Amygdala (tissue), 56 donors: ENCODE measurements around the gene TNFSF13.
A peak's percentile ranks its signal among the peaks of the same experiment; 100 is the strongest.

Source experiments
- DNase-seq, 56 donors: peaks; one replicate each; lab custom pipeline; 2025; lab: John Stamatoyannopoulos, UW

The TNFSF13 gene

DNA sequence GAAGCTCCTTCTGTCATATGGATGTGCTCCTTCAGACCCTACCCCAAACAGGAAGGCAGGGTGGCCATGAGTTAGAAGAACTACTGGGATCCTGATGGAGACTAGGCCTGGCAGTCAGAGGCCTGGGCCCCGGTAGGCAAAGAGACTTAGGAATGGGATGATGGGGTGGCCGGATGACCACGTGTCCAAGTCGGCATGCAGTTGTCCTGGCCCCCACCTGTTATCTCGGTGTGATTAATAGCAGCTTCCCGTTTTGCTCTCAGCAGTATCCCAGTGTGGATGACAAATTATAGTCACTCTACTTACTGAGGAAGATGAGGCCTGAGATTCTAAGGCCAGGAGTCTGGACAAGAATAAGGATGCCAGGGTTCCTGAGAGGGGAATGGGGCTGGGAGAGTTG lies 8.2 kb upstream of the TNFSF13 start:
- no peak for DNase-seq

DNA sequence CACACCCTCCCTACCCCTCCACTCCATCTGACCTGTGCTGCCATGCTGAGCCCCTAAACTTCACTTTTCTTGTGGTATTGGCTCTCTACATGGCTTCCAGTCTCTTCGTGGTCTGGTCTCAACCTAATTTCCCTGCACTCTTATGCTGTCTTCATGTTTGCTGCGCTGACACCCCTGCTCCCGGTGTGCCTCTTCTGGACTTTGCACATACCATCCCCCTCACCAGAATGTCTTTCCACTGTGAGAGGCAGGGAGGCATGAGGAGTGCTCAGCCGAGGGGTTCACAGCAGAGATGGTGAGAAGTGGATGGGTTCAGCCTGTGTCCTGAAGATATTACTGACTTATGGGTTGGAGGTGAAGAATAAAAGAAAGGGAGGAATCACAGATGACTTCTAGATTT lies 7.2 kb upstream of the TNFSF13 start:
- DNase-seq, result no peak

DNA sequence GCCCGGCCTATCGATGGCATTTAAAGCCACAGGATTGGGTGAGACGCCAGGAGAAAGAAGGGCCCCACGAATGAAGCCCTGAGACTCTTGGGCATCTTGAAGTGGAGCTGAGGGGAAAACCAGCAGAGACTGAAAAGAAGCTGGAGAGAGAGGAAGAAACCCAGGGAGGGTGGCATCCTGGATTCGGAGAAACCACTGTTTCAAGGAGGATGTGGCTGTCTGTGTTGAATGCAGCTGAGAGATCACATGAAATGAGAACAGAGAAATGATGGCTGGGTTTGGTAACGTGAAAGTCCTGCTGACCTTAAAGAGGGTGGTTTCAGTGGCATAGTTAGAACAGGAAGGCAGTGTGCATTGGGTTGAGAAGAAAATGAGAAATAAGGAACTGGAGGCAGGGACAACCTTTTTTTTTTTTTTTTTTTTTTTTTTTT lies 5.9 kb upstream of the TNFSF13 start:
- peak in 1 of 56 donors; percentile 33 for DNase-seq

DNA sequence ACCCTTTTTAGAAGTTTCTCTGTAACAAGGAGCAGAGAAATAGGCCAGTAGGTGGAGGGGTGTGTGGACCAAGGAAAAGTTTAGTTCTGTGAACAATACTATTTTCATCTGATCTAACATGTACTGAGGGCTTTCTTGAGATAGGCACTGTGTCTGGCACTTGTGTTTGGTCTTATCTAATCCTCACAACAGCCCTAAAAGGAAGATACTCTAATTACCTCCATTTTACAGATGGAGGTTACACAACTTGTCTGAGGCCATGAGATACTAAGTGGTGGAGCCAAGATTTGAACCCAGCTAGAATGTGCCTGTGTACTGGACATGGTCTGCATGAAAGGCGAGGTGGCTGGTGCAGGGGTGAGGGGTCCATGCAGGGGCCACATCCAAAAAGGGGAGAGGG lies 5.2 kb upstream of the TNFSF13 start:
- no peak for DNase-seq

DNA sequence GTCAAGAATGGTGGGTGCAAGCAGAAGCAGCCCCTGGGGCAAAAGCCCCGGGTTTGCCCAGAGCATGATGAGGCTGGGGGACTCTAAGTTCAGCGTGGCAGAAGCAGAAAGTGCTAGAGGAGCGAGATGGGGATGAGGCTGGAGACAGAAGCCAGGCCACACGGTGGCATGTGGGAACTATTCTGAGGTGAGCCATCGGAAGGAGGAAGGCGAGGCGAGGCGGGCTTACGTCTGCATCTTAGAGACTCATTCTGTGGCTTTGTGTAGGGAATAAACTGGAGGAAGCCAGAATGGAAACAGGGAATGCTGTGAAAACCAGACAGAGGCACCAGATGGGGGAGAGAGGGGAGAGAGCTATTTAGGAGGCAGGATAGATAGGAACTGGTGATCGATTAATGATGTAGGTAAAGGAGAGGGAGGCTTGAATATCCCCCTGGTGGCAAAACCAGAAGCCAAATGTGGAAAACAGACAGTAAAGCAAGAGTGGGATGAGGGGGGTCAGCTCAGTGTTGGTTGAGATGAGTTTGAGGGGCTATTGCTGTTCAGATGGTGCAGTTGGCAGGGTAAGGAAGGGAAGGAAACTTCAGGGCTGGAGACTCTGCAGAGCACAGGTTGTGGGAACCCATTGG lies 3.1 kb upstream of the TNFSF13 start:
- DNase-seq, result no peak

DNA sequence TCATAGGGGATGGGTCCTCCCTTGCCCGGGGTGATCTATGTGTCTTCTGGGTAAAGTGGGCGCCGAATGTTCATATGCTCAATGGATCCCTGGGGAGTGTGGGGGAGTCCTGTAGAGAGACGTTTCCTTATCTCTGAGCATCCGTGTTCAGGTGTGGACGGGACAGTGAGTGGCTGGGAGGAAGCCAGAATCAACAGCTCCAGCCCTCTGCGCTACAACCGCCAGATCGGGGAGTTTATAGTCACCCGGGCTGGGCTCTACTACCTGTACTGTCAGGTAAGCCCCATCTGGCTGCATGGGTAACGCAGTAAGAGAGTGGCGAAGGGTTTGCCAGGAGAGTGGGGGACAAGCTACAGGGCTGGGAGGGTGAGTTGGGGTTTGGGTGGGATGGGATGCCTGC lies 1.9 kb upstream of the TNFSF13 start:
- DNase-seq, result no peak

DNA sequence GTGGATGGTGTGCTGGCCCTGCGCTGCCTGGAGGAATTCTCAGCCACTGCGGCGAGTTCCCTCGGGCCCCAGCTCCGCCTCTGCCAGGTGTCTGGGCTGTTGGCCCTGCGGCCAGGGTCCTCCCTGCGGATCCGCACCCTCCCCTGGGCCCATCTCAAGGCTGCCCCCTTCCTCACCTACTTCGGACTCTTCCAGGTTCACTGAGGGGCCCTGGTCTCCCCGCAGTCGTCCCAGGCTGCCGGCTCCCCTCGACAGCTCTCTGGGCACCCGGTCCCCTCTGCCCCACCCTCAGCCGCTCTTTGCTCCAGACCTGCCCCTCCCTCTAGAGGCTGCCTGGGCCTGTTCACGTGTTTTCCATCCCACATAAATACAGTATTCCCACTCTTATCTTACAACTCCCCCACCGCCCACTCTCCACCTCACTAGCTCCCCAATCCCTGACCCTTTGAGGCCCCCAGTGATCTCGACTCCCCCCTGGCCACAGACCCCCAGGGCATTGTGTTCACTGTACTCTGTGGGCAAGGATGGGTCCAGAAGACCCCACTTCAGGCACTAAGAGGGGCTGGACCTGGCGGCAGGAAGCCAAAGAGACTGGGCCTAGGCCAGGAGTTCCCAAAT lies 1.3 kb upstream of the TNFSF13 start:
- DNase-seq, result no peak

DNA sequence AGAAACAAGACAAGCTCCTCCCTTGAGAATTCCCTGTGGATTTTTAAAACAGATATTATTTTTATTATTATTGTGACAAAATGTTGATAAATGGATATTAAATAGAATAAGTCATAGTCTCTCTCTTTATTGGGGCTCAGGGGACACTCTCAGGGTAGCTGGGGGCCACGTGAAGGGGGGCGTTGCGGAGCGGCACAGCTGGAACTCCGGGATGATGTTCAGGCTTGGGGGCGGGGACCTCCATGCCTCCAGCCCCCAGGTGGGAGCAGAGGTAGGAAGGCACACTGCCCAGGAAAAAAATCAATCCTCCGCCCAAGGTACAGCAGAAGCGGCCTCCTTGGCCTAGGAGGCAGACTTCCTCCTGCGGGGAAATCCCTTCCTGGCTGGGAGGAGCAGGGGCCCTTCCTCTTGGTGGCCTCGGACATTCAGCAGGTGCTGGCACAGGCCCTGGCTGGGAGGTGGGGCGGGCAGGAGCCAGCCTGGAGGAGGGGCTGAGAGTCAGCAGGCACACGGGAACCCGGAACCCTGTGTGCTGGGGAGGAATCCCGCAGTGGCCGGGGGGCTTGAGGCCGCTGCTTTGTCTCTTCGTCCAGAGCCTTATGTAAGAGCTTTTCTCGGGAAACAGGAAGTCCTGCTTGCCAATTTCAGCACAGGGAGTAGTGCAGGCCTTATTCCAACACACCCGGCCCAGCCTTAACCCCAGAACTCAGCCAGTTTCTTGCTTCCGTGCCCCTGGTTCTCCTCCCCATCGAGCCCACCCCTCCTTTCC lies 591 bp upstream of the TNFSF13 start:
- peak in 45 of 56 donors; percentile 35 to 86 (median 68) for DNase-seq

DNA sequence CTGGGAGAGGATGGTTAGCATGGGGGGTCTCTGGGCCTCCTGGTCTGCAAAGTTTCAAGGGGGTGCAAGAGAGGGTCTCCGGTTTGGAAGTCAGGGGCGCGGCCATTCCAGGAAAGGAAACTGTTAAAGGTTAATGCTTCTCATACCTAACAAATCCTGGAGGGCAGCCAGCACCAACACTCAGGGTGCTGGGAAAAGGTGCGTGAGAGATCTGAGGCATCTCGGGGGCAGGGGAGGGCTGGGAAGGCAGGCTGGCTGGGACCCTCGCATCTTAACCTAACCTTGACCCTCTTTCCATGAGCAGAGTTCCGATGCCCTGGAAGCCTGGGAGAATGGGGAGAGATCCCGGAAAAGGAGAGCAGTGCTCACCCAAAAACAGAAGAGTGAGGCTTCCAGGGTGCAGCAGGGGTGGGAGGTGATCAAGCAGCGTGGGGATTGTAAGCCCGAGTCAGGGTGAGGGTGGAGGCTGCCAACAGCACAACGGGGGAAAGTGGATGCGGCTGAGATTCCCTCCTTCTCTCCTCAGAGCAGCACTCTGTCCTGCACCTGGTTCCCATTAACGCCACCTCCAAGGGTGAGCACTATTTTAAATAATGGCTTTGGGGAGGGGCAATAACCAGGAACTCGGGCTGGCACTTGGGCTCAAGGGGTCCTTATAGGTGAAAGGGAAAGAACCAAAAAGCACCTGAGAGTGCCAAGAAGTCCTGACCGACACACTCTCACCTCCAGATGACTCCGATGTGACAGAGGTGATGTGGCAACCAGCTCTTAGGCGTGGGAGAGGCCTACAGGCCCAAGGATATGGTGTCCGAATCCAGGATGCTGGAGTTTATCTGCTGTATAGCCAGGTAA lies 996 bp downstream of the TNFSF13 start:
- DNase-seq, result no peak

DNA sequence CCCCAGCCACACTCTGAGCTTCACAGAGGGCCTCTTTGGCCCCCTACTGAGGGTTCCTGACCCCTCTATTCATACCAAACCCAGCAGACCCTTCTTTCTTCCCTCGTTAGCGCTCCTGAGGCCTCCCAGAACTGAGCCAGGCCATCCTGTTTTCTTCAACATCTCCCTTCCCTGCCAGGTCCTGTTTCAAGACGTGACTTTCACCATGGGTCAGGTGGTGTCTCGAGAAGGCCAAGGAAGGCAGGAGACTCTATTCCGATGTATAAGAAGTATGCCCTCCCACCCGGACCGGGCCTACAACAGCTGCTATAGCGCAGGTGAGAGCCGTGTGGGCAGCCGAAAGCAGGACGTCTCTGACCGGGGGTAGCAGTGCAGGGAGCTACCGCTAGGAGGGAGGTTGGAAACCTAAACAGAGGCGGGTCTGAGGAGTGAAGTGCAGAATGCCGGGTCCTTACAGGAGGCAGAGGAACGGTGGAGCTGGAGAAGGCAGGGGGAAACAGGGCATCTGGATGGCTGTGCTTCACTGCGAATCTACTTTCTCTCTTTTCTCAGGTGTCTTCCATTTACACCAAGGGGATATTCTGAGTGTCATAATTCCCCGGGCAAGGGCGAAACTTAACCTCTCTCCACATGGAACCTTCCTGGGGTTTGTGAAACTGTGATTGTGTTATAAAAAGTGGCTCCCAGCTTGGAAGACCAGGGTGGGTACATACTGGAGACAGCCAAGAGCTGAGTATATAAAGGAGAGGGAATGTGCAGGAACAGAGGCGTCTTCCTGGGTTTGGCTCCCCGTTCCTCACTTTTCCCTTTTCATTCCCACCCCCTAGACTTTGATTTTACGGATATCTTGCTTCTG lies 1.9 kb downstream of the TNFSF13 start:
- peak in 5 of 56 donors; percentile 13 to 32 (median 20) for DNase-seq

DNA sequence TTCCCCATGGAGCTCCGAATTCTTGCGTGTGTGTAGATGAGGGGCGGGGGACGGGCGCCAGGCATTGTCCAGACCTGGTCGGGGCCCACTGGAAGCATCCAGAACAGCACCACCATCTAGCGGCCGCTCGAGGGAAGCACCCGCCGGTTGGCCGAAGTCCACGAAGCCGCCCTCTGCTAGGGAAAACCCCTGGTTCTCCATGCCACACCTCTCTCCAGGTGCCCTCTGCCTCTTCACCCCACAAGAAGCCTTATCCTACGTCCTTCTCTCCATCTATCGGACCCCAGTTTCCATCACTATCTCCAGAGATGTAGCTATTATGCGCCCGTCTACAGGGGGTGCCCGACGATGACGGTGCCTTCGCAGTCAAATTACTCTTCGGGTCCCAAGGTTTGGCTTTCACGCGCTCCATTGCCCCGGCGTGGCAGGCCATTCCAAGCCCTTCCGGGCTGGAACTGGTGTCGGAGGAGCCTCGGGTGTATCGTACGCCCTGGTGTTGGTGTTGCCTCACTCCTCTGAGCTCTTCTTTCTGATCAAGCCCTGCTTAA lies 2.6 kb downstream of the TNFSF13 start:
- DNase-seq, result peak in 50 of 56 donors; percentile 49 to 91 (median 74)

DNA sequence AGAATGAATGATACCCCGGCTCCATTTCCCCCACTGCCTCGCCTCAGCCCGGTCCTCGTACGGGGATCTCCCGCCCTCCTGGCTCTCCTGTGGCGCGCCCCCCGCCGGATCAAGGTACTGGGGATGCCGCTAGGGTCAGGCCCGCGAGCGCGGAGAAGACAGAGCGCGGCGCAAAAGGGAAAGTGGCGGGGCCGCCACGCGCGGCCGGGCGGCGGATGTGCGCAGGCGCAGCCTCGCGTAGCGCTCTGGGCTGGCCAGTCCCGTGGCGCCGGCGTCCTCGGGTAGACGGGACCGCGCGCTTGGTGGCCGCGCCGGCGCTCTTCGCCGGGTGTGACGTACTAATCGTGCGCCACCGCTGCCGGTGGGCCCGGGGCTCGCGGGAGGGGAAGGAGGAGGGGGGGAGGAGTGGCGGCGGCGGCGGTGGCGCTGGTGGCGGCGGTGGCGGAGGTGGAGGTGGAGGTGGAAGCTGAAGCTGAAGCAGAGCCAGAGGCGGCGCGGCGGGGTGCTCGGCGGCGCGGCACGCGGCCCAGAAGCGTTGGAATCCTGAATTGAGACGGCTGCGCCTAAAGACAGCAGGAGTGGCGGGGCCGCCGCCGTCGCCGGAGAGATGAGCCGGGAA lies 3.1 kb downstream of the TNFSF13 start, which contains the start of gene SENP3:
SENP3 (plus strand) TSS at position 331 of the 619 bp plus-strand sequence. CDS start 1,158 bp downstream, outside the sequence.
- DNase-seq, result peak in 53 of 56 donors; percentile 17 to 92 (median 79)

DNA sequence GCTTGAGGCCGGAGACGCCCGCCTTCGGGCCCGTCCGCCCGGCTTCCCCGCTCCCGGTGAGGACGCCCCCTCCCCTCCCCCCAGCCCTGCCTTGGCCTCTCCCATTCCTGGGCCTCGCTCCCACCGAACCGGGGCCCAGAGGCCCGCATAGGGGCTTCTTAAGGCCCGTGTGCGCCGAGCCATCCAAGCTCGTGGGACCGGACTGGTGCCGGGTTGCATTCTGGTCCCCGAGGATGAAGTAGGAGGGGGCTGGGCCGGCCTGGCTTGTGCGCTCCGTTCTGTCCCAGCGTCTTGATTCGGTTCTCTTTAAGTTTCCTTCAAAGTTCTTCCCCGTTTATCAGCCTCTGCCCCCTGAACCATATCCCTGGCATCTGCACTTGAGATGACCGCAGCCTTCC lies 3.7 kb downstream of the TNFSF13 start:
- no peak for DNase-seq

DNA sequence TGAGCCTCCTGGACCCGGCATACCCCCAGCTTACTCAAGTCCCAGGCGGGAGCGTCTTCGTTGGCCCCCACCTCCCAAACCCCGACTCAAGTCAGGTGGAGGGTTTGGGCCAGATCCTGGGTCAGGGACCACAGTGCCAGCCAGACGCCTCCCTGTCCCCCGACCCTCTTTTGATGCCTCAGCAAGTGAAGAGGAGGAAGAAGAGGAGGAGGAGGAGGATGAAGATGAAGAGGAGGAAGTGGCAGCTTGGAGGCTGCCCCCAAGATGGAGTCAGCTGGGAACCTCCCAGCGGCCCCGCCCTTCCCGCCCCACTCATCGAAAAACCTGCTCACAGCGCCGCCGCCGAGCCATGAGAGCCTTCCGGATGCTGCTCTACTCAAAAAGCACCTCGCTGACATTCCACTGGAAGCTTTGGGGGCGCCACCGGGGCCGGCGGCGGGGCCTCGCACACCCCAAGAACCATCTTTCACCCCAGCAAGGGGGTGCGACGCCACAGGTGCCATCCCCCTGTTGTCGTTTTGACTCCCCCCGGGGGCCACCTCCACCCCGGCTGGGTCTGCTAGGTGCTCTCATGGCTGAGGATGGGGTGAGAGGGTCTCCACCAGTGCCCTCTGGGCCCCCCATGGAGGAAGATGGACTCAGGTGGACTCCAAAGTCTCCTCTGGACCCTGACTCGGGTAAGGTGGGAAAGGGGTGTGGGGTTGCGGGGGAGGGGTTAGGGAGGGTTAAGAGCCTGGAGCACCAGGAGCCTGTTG lies 4.7 kb downstream of the TNFSF13 start:
- no peak for DNase-seq

DNA sequence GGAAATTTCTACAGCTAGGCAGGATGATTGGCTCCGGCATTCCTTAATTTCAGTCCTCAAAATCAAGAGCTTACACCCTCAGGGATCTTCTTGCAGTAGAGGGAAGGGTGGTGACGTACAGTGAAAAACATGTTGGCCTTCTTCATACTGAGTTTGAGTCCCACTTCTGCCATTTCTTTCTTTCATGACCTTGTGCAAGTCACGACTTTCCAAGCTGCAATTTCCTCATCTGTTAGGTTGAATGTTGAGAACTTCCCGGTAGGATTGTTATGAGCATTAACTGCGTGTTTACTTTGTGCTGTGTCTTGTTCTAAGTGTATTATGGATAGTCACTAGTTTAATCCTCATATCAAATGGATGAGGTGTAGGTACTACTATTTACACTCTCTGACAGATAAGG lies 11.0 kb downstream of the TNFSF13 start:
- DNase-seq, result no peak

DNA sequence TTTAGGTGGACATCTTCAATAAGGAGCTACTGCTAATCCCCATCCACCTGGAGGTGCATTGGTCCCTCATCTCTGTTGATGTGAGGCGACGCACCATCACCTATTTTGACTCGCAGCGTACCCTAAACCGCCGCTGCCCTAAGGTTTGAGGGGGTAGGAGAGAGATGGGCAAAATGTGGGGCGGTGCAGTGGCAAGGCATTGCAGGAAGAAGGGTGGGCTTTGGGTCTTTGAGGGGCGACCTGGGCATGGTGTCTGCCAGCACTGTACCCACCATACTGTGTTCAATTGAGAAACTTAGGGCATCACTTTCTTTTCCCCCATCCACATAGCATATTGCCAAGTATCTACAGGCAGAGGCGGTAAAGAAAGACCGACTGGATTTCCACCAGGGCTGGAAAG lies 11.8 kb downstream of the TNFSF13 start:
- no peak for DNase-seq

DNA sequence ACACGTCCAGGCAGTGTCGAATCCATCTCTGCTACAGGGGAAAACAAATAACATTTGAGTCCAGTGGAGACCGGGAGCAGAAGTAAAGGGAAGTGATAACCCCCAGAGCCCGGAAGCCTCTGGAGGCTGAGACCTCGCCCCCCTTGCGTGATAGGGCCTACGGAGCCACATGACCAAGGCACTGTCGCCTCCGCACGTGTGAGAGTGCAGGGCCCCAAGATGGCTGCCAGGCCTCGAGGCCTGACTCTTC lies 13.7 kb downstream of the TNFSF13 start:
- DNase-seq, result no peak

DNA sequence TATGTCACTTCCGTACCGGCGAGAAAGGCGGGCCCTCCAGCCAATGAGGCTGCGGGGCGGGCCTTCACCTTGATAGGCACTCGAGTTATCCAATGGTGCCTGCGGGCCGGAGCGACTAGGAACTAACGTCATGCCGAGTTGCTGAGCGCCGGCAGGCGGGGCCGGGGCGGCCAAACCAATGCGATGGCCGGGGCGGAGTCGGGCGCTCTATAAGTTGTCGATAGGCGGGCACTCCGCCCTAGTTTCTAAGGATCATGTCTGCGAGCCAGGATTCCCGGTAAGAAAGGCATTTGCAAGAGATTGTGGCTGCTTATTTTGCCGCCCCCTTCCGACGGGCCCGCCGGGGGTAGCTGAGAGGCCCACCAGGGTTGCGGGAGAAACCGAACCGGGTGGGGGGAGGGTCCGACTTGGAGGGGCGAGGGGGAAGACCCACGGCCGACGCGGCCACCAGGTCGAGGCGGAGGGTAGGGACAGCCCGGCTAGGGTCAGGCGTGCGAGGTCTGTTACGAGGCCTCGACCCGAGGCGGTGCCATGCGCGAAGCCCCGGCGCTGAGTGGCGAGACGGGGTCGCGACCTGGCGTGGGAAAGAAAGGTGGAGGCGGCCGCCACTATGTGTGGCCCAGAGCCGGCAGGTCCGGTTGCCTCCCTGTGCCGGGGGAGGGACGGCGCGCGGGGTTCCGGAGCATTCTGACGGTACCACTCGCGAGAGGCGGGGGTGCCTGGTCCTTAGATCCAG lies 14.2 kb downstream of the TNFSF13 start:
- peak; percentile 85 to 100 (median 100) for DNase-seq
